Tibial artery (tissue), 4 donors: ENCODE measurements around the gene CCDC24.

Source experiments
- DNase-seq, 2 donors: peaks; one replicate each; pipeline ENCODE4 v3.0.0-alpha.2; 2019
- H3K27ac ChIP-seq, 2 donors: fragments of 200-600 bp; sonication (generic) in 1 of 2; 1 replicate in 1 of 2; 2 replicates in 1 of 2; pipeline ENCODE4 v1.5.1; 2018 to 2019; ENCODE audit warnings: mild to moderate bottlenecking in 1 of 2
- H3K27me3 ChIP-seq, 2 donors: fragments of 200-600 bp; sonication (generic) in 1 of 2; one replicate each; pipeline versions ENCODE4 v1.5.1 to v1.6.0; 2016 to 2019
- H3K36me3 ChIP-seq, 3 donors: fragments of 200-600 bp; sonication (generic) in 2 of 3; one replicate each; pipeline ENCODE4 v1.5.1; 2016 to 2019; ENCODE audit warnings: mild to moderate bottlenecking in 2 of 3
- H3K4me1 ChIP-seq, 4 donors: fragments of 200-600 bp; sonication (generic) in 2 of 4; 1 replicate in 3 of 4; 2 replicates in 1 of 4; pipeline ENCODE4 v1.5.1; 2016 to 2019
- H3K4me3 ChIP-seq, 2 donors: fragments of 200-600 bp; sonication (generic) in 1 of 2; 1 replicate in 1 of 2; 2 replicates in 1 of 2; pipeline ENCODE4 v1.5.1; 2018 to 2019; ENCODE audit warnings: mild to moderate bottlenecking in 2 of 2
- H3K9me3 ChIP-seq, 3 donors: fragments of 200-600 bp; sonication (generic) in 1 of 3; one replicate each; pipeline ENCODE4 v1.5.1; 2016 to 2019
- CTCF ChIP-seq, 2 experiments: fragments of 200-600 bp in 1 of 2; fragments of 450-650 bp in 1 of 2; IDR thresholded peaks; one replicate each; pipeline ENCODE4 v1.5.1; 2017 to 2019; ENCODE audit warnings: antibody characterized with exemption in 2 of 2, mild to moderate bottlenecking in 1 of 2, moderate library complexity in 1 of 2
- intact Hi-C: fragments of 100-400 bp; cut with DNase I; formaldehyde crosslinking; loops from one replicate; pipeline ENCODE4 v1.15.0; 2023; ENCODE audit warnings: low total_unique reads

CCDC24 gene

GRCh38 chr1:43963006-43963405 is 28.4 kb upstream of the CCDC24 start:
- H3K4me1 ChIP-seq = no peaks in the 10 kb centered on the region
- no peak for TF ChIP-seq CTCF (IDR thresholded peaks at IDR 0.05)
- H3K9me3 ChIP-seq = no peaks in the 10 kb centered on the region
- H3K27me3 ChIP-seq = no peaks in the 10 kb centered on the region
- H3K27ac ChIP-seq = no peak overlapping the region
- H3K36me3 ChIP-seq = peaks cover 17 to 93% (median 76%) of the 10 kb centered on the region in 3 donors
- intact Hi-C loops = no loop called here
- DNase-seq = no peak
- H3K4me3 ChIP-seq = no peak overlapping the region

- Histone ChIP-seq H3K4me3 (no peak overlapping the region), H3K27me3 (no peaks in the 10 kb centered on the region), H3K9me3 (no peaks in the 10 kb centered on the region), H3K27ac (no peak overlapping the region), H3K4me1 (no peaks in the 10 kb centered on the region), H3K36me3 (peaks cover 9 to 84% (median 67%) of the 10 kb centered on the region in 3 donors)
- no peak for TF ChIP-seq CTCF (IDR thresholded peaks at IDR 0.05)
- intact Hi-C loops = no loop called here
- no peak for DNase-seq
Observed at GRCh38 chr1:43963890-43964289, 27.5 kb upstream of the CCDC24 start.

GRCh38 chr1:43965316-43965715 is 26.1 kb upstream of the CCDC24 start:
- intact Hi-C loops = no loop called here
- Histone ChIP-seq H3K27ac (no peak overlapping the region), H3K27me3 (no peaks in the 10 kb centered on the region), H3K4me1 (peaks cover 0 to 6% (median 3%) of the 10 kb centered on the region in 4 donors), H3K4me3 (no peak overlapping the region), H3K36me3 (peaks cover 0 to 70% (median 53%) of the 10 kb centered on the region in 3 donors), H3K9me3 (no peaks in the 10 kb centered on the region)
- no peak for DNase-seq
- no peak for TF ChIP-seq CTCF (IDR thresholded peaks at IDR 0.05)

- Histone ChIP-seq H3K9me3 (no peaks in the 10 kb centered on the region), H3K36me3 (peaks cover 0 to 53% (median 22%) of the 10 kb centered on the region in 3 donors), H3K4me3 (no peak overlapping the region), H3K4me1 (peaks cover 0 to 18% (median 14%) of the 10 kb centered on the region in 4 donors), H3K27ac (no peak overlapping the region), H3K27me3 (no peaks in the 10 kb centered on the region)
- intact Hi-C loops = no loop called here
- no peak for DNase-seq
- no peak for TF ChIP-seq CTCF (IDR thresholded peaks at IDR 0.05)
Observed at GRCh38 chr1:43968348-43968948, 23.0 kb upstream of the CCDC24 start.

GRCh38 chr1:43969416-43969745 is 22.0 kb upstream of the CCDC24 start:
- Histone ChIP-seq H3K9me3 (no peaks in the 10 kb centered on the region), H3K36me3 (peaks cover 0 to 43% (median 17%) of the 10 kb centered on the region in 3 donors), H3K4me3 (peak overlapping the region; percentile 76 to 91), H3K4me1 (peaks cover 0 to 24% (median 18%) of the 10 kb centered on the region in 4 donors), H3K27me3 (no peaks in the 10 kb centered on the region), H3K27ac (no peak overlapping the region)
- intact Hi-C loops = no loop called here
- no peak for DNase-seq
- TF ChIP-seq CTCF (IDR thresholded peaks at IDR 0.05) = peak in 1 of 2 experiments; percentile 40
